OCI-LY1 (cell line): Measurements from ENCODE around the gene CD69.

Experiments
- H2AFZ ChIP-seq: fragments of 200-600 bp; sonication (generic), shearing (Covaris generic); 2 replicates; pipeline ENCODE4 v1.6.0; 2014; ENCODE audit warnings: antibody characterized with exemption, mild to moderate bottlenecking, low read length
- H3F3A ChIP-seq: fragments of 200-600 bp; sonication (generic), shearing (Covaris generic); 2 replicates; pipeline ENCODE4 v1.6.0; 2014; ENCODE audit warnings: mild to moderate bottlenecking, antibody characterized with exemption, low read length, moderate library complexity; ENCODE audit not compliant: insufficient read depth
- H3K27ac ChIP-seq: fragments of 200-600 bp; sonication (generic); 2 replicates; pipeline ENCODE4 v1.5.1; 2014; ENCODE audit warnings: low read length, mixed run types, mild to moderate bottlenecking, low read depth; ENCODE audit not compliant: poor library complexity, severe bottlenecking
- H3K27me3 ChIP-seq: fragments of 200-600 bp; sonication (generic); 2 replicates; pipeline ENCODE4 v1.6.0; 2014; ENCODE audit warnings: antibody characterized with exemption, mild to moderate bottlenecking, low read length, moderate library complexity; ENCODE audit not compliant: insufficient read depth
- H3K36me3 ChIP-seq: fragments of 200-600 bp; sonication (generic); 2 replicates; pipeline ENCODE4 v1.6.1; 2014; ENCODE audit warnings: mild to moderate bottlenecking, antibody characterized with exemption, low read length, moderate library complexity, mixed read lengths; ENCODE audit not compliant: insufficient read depth
- H3K4me1 ChIP-seq: fragments of 200-600 bp; sonication (generic); 2 replicates; pipeline ENCODE4 v1.5.1; 2014; ENCODE audit warnings: mild to moderate bottlenecking, low read length, moderate library complexity; ENCODE audit not compliant: insufficient read depth, severe bottlenecking
- H3K4me2 ChIP-seq: fragments of 200-600 bp; sonication (generic), shearing (Covaris generic); 2 replicates; pipeline ENCODE4 v1.6.1; 2014; ENCODE audit warnings: low read length
- H3K4me3 ChIP-seq: fragments of 200-600 bp; sonication (generic); 2 replicates; pipeline ENCODE4 v1.5.1; 2014; ENCODE audit warnings: low read length, low read depth, mild to moderate bottlenecking, mixed read lengths; ENCODE audit not compliant: poor library complexity, severe bottlenecking
- H3K79me2 ChIP-seq: fragments of 200-600 bp; shearing (Covaris generic); 2 replicates; pipeline ENCODE4 v1.6.1; 2016; ENCODE audit warnings: mixed run types, low read length, mixed read lengths; ENCODE audit not compliant: insufficient read depth
- H3K9ac ChIP-seq: fragments of 200-600 bp; sonication (generic), shearing (Covaris generic); 2 replicates; pipeline ENCODE4 v1.6.1; 2014; ENCODE audit warnings: mild to moderate bottlenecking, low read length, mixed read lengths
- H3K9me2 ChIP-seq: fragments of 200-600 bp; sonication (generic), shearing (Covaris generic); 2 replicates; pipeline ENCODE4 v1.6.1; 2014; ENCODE audit warnings: low read depth, mild to moderate bottlenecking, low read length, mixed read lengths
- H3K9me3 ChIP-seq: fragments of 200-600 bp; shearing (Covaris generic); 2 replicates; pipeline ENCODE4 v1.6.1; 2014; ENCODE audit warnings: low read length, mixed read lengths
- H4K20me1 ChIP-seq: fragments of 200-600 bp; sonication (generic), shearing (Covaris generic); 2 replicates; pipeline ENCODE4 v1.6.0; 2016; ENCODE audit warnings: mild to moderate bottlenecking, low read length; ENCODE audit not compliant: insufficient read depth
- CTCF ChIP-seq: fragments of 200-600 bp; sonication (generic), shearing (Covaris generic); IDR thresholded peaks from 2 replicates; pipeline ENCODE4 v1.5.1; 2017; ENCODE audit warnings: mild to moderate bottlenecking, antibody characterized with exemption, low read length, moderate library complexity, mixed read lengths
- EZH2 ChIP-seq: fragments of 200-600 bp; sonication (generic), shearing (Covaris generic); IDR thresholded peaks from 2 replicates; pipeline ENCODE4 v1.8.0; 2017; ENCODE audit warnings: borderline replicate concordance, mixed run types, mild to moderate bottlenecking, antibody characterized with exemption, low read length, moderate library complexity, mixed read lengths

CD69 gene

GRCh38 chr12:9776781-9777180 is 16.1 kb upstream of the CD69 start:
- Histone ChIP-seq H3K4me2 (no peak overlapping the region), H3K4me3 (no peak overlapping the region), H3K27me3 (no peaks in the 10 kb centered on the region)

DNA sequence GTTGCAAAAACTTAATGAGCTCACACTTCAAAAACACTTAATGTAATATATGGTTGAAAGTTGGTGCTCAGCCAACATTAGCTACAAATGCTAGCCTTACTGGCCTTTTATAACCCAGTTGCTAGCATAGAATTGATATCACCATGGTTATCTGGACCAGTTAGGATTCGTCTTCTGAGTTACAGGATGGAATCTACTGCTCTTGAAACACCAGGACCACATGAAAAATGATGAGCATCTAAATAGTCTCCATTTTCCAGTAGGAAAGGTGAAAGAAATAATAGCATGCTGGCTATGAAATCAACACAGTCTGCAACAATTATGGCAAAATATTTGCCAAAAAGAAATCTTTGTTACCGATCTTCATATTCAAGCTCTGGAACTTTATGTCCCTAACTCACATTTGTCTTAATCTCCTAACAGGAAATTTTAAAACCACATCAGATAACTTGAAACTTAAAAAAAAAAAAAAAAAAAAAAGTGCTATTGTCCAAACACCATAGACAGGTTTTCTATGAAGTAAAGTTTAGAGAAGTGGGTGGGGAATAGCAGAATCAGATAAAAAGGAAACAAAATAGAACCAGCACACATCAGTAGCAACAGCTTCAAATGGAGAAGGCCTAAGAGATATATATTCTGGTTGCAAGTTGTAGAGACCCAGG is 12.6 kb upstream of the CD69 start:
- no peaks in the 10 kb centered on the region for H3K4me1 ChIP-seq
- no peak overlapping the region for H3K4me3 ChIP-seq
- H4K20me1 ChIP-seq: no peaks in the 10 kb centered on the region
- H3K9ac ChIP-seq: no peak overlapping the region
- H3F3A ChIP-seq: no peaks in the 10 kb centered on the region
- H3K27ac ChIP-seq: no peak overlapping the region
- H3K4me2 ChIP-seq: no peak overlapping the region
- H3K79me2 ChIP-seq: no peaks in the 10 kb centered on the region
- no peaks in the 10 kb centered on the region for H3K9me2 ChIP-seq
- no peaks in the 10 kb centered on the region; the same call in 1 of the 2 replicates for H3K36me3 ChIP-seq
- no peaks in the 10 kb centered on the region for H3K9me3 ChIP-seq
- TF ChIP-seq EZH2 (no peak), CTCF (no peak)
- H3K27me3 ChIP-seq: no peaks in the 10 kb centered on the region
- H2AFZ ChIP-seq: no peak overlapping the region

More at GRCh38 chr12:9776781-9777180, 16.1 kb upstream of the CD69 start:
- Histone ChIP-seq H3K9ac (no peak overlapping the region), H2AFZ (no peak overlapping the region), H3K9me3 (no peaks in the 10 kb centered on the region), H3F3A (no peaks in the 10 kb centered on the region), H4K20me1 (no peaks in the 10 kb centered on the region), H3K27ac (no peak overlapping the region), H3K9me2 (no peaks in the 10 kb centered on the region), H3K4me1 (no peaks in the 10 kb centered on the region), H3K79me2 (no peaks in the 10 kb centered on the region), H3K36me3 (no peaks in the 10 kb centered on the region; the same call in 1 of the 2 replicates)
- TF ChIP-seq EZH2 (no peak), CTCF (no peak)

DNA sequence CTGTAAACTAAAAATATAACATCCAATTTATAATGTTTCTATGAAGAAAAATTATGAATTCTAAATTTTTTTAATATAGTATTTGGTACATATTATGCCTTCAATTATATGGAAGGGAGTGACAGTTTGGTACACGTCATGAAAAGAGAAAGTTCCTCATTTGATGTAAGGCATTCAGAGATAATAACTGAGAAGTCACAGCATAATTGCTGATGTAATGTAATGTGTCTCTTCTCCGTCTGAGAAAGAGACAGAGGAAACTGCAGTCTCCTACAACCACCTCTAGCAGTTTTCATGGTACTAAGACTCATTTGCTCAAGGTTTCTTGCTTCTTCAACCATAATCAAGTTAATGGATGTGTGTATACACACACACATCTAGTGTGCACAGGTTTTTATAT is 2.3 kb upstream of the CD69 start:
- Histone ChIP-seq H4K20me1 (no peaks in the 10 kb centered on the region), H3F3A (peaks cover 5% of the 10 kb centered on the region; the same call in 1 of the 2 replicates), H3K9me2 (no peaks in the 10 kb centered on the region), H2AFZ (no peak overlapping the region), H3K4me2 (no peak overlapping the region), H3K27ac (no peak overlapping the region), H3K36me3 (no peaks in the 10 kb centered on the region), H3K79me2 (no peaks in the 10 kb centered on the region), H3K27me3 (no peaks in the 10 kb centered on the region), H3K9me3 (peaks cover 3% of the 10 kb centered on the region; the same call in 1 of the 2 replicates), H3K4me3 (no peak overlapping the region), H3K9ac (no peak overlapping the region), H3K4me1 (peaks cover 74% of the 10 kb centered on the region)
- TF ChIP-seq EZH2 (no peak), CTCF (no peak)
